OCI-LY1 (cell line): ENCODE measurements around the gene TMEM239.

Source experiments
- EZH2 ChIP-seq: fragments of 200-600 bp; sonication (generic), shearing (Covaris generic); IDR thresholded peaks from 2 replicates; pipeline ENCODE4 v1.8.0; 2017; ENCODE audit warnings: borderline replicate concordance, mixed run types, mild to moderate bottlenecking, antibody characterized with exemption, low read length, moderate library complexity, mixed read lengths
- TF ChIP-seq, protein P1 (sequence below): fragments of 200-600 bp; sonication (generic), shearing (Covaris generic); IDR thresholded peaks from 2 replicates; pipeline ENCODE4 v1.5.1; 2017; ENCODE audit warnings: mild to moderate bottlenecking, antibody characterized with exemption, low read length, moderate library complexity, mixed read lengths

DNA sequence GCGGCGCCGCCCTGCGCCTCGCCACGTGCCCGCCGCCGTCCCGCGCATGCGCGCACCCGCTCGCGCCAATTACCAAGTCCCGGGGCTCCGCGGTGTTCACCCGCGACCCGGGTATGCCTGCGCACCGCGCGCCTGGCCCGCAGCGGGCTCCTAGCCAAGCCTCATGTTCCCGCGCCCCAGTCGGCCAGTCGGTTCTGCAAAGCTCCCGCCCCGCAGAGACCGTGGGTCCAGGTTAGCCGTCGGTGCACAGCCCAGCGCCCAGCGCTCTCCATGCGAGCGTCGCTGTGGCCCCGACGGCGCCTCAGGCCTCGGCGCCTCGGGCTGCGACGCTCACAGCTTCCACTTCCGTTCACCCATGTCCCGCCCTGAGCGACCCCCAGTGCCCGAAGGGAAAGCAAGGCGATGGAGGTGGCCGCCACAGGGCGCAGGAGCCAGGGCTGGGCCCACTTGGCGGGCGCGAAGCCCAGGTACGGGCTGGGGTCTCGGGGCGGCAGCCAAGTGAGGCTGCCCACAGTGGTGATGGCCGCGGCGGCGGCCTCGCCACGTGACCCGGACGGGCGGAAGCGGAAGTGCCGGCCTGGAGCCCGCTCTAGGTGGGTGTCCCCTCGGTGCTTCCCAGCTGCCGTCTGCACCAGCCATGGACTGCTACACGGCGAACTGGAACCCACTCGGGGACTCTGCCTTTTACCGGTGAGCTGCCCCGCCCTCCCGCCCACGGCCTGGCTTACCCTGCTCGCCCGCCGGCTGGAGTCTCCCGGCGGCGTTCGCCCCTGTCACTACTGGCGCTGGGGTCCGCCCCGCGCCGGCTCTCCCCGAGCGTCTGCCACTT, 24.2 kb downstream of the TMEM239 start, which contains the start of the genes PCED1A and VPS16:
- TF ChIP-seq, protein P1, sequence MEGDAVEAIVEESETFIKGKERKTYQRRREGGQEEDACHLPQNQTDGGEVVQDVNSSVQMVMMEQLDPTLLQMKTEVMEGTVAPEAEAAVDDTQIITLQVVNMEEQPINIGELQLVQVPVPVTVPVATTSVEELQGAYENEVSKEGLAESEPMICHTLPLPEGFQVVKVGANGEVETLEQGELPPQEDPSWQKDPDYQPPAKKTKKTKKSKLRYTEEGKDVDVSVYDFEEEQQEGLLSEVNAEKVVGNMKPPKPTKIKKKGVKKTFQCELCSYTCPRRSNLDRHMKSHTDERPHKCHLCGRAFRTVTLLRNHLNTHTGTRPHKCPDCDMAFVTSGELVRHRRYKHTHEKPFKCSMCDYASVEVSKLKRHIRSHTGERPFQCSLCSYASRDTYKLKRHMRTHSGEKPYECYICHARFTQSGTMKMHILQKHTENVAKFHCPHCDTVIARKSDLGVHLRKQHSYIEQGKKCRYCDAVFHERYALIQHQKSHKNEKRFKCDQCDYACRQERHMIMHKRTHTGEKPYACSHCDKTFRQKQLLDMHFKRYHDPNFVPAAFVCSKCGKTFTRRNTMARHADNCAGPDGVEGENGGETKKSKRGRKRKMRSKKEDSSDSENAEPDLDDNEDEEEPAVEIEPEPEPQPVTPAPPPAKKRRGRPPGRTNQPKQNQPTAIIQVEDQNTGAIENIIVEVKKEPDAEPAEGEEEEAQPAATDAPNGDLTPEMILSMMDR: no peak
- no peak for TF ChIP-seq EZH2
